Neural progenitor cell (in vitro differentiated cells): ENCODE measurements around the gene GPR152.

Experiments
- CTCF ChIP-seq: fragments of 200-600 bp; sonication (generic); IDR thresholded peaks from 2 replicates; pipeline ENCODE4 v1.5.1; 2017; ENCODE audit warnings: antibody characterized with exemption, mild to moderate bottlenecking
- EZH2 ChIP-seq: fragments of 200-600 bp; sonication (generic); IDR thresholded peaks from 2 replicates; pipeline ENCODE4 v1.6.1; 2017; ENCODE audit warnings: antibody characterized with exemption, mild to moderate bottlenecking, moderate library complexity
- EZH2phosphoT487 ChIP-seq: fragments of 200-600 bp; sonication (generic); IDR thresholded peaks from 2 replicates; pipeline ENCODE4 v1.6.1; 2017; ENCODE audit warnings: antibody characterized with exemption

GRCh38 chr11:67440229-67441097, 12.1 kb downstream of the GPR152 start:
- TF ChIP-seq CTCF (no peak), EZH2phosphoT487 (no peak), EZH2 (no peak)
